NCI-H524 treated with DMSO at 0.1 percent for 48 hours (cell line): ENCODE results near the gene TINAGL1.
"Not testable (repeated sequence)": the region's sequence is repeated elsewhere in the genome, so short reads cannot be mapped to it uniquely, and the experiment has no call there.

Experiments
- DNase-seq: peaks from one replicate; lab custom pipeline; 2025; lab: John Stamatoyannopoulos, UW

The TINAGL1 gene

GRCh38 chr1:31583995-31584868 is 7.9 kb downstream of the TINAGL1 start:
- DNase-seq = no peak

DNA sequence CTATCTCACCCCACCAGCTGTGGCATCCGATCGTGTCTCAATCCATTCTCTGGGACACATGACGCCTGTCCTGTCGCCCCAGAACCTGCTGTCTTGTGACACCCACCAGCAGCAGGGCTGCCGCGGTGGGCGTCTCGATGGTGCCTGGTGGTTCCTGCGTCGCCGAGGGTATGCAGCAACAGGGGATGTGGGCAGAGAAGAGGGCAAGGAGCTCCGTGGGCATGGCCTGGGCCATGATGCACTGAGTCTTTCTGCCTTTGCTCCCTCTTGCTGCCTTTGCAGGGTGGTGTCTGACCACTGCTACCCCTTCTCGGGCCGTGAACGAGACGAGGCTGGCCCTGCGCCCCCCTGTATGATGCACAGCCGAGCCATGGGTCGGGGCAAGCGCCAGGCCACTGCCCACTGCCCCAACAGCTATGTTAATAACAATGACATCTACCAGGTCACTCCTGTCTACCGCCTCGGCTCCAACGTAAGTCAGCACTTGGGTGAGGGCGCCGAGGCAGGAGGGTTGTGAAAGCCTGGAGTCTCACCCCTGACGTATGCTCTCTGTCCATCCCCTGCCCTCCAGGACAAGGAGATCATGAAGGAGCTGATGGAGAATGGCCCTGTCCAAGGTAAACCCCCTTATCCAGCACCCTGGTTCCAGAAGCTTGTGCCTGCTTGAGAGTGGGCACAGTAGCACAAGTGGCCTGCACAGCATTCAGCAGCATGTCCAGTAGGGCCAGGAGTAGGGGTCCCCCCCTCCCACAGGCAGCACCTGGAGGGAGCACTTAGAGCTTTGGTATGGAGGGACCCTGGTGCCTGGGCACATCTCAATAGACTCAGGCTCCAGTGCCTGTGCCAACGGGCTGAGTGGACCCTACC is 8.8 kb downstream of the TINAGL1 start:
- no peak for DNase-seq

- DNase-seq = no peak
Measured at GRCh38 chr1:31585736-31586365, 9.5 kb downstream of the TINAGL1 start.

DNA sequence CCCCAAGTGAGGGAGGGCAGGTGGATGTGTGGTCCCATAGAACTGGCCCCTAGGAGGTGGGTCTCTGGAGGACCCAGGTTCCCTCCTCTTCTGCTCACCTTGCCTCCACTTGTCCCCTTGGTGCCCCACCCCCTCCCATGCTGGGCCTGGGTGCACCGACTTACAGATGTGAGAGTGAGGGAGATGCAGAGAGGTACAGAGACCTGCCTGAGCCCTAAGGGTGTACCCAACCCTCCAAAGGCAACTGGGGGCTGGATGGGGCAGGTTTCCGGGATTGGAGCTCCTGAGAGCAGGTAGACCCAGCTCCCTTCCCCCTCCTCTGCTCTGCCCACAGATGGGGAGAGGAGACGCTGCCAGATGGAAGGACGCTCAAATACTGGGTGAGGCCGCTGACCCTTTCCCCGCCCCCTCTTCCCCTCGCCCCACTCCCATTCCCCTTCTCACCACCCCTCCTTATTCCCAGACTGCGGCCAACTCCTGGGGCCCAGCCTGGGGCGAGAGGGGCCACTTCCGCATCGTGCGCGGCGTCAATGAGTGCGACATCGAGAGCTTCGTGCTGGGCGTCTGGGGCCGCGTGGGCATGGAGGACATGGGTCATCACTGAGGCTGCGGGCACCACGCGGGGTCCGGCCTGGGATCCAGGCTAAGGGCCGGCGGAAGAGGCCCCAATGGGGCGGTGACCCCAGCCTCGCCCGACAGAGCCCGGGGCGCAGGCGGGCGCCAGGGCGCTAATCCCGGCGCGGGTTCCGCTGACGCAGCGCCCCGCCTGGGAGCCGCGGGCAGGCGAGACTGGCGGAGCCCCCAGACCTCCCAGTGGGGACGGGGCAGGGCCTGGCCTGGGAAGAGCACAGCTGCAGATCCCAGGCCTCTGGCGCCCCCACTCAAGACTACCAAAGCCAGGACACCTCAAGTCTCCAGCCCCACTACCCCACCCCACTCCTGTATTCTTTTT is 10.3 kb downstream of the TINAGL1 start:
- no peak for DNase-seq

DNA sequence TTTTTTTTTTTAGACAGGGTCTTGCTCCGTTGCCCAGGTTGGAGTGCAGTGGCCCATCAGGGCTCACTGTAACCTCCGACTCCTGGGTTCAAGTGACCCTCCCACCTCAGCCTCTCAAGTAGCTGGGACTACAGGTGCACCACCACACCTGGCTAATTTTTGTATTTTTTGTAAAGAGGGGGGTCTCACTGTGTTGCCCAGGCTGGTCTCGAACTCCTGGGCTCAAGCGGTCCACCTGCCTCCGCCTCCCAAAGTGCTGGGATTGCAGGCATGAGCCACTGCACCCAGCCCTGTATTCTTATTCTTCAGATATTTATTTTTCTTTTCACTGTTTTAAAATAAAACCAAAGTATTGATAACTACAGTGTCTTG is 11.0 kb downstream of the TINAGL1 start:
- DNase-seq = not testable (repeated sequence)

- no peak for DNase-seq
Measured at GRCh38 chr1:31587720-31588423, 11.6 kb downstream of the TINAGL1 start.

- no peak for DNase-seq
Measured at GRCh38 chr1:31588751-31589515, 12.6 kb downstream of the TINAGL1 start.

DNA sequence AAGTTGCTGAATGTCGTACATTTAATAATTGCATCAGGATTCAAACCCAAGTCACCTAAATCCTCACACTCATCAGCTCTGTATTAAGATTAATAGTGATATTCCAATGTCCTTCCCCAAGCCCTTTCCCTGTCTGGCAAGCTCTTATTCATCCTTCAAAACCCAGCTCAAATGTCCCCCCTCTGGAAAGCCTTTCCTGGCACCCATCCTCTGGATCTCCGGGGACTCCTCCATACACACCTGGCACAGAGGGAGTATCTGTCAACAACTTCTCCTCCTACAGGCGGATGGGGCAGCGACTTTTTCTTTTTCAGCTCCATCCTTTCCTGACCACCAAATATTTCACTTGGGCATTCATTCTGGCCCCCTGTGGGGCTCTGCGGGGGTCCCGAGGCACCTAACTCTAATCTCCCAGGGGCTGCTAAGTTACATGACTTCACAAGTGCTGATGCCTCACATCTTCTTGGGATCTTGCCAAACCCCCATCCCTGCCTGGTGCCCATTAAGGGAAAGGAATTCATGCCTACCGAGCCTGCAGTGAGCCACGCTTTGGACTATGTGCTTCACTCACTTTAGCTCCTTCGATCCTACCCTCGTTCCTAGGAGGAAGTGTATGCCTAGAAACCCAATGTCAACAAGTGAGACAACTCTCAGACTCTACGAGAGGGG is 15.2 kb downstream of the TINAGL1 start:
- DNase-seq = no peak

GRCh38 chr1:31592132-31592531 is 15.8 kb downstream of the TINAGL1 start:
- DNase-seq = no peak

- DNase-seq = no peak
Measured at GRCh38 chr1:31593136-31593665, 16.9 kb downstream of the TINAGL1 start.

DNA sequence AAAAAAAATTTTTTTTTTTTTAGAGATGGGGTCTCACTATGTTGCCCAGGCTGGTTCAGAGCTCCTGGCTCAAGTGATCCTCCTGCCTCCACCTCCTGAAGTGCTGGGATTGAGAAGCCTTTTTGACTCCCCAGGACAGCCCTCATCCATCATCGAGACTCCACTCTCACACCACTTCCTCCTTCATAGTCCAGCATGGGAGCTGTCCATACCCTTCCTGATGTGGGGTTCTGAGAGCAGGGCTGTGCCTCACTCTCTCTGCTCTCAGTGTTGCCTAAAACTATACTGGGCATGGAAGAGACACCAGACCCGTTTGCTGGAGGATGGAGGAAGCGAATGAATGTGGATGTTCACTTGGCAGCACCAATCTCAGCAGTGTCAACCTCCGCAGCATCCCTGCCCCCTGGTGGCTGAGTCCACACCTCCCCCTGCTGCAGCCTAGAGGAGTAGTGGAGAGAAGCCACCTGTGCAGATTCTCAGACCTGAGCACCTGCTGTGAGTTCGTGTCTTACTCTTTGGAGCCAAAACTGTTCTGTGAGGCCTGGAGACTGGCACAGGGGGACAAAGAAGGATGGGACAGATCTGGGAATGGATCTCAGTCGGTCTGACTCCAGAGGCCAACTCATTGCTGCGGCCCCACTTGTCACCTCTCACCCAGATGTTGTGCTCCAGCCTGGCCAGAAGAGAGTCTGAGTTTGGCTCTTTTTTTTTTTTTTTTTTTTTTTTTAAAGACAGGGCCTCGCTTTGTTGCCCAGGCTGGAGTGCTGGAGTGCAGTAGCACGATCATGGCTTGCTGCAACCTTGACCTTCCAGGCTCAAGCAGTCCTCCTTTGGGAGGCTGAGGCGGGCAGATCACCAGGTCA is 17.7 kb downstream of the TINAGL1 start:
- DNase-seq = no peak

- no peak for DNase-seq
Measured at GRCh38 chr1:31595836-31596736, 19.8 kb downstream of the TINAGL1 start.

DNA sequence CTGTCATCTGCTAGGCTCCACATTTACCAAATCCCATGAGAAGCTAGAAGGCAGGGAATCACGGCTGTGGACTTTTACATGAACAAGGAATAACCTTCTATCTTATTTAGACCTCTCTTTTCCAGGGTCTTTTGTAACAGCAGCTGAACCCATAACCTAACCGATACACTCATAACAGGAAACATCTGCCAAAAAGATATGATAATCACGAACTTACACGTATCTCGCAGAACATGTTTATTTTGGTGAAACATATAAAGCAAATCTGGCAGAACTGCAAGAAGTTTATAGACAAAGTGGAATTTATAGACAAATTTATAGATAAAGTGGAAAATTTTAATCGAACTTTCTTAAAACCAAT is 20.4 kb downstream of the TINAGL1 start:
- DNase-seq = no peak

GRCh38 chr1:31598980-31599379 is 22.7 kb downstream of the TINAGL1 start:
- DNase-seq = no peak

DNA sequence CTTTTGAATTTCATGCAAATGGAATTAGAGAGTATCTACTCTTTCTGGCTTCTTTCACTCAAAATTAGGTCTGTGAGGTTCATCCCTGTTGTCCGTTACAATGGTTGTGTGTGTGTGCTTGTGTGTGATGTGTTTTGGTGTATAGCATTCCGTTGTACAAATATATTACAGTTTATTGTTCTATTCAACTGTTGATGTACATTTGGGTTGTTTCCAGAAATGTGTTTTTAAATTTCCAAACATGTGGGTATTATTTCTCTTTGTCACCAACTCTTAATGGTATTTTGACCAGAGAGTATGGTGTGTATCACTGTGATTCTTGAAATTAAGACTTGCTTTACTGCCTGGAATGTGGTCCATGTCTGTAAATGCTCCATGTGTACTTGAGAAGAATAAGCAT is 24.3 kb downstream of the TINAGL1 start:
- no peak for DNase-seq

GRCh38 chr1:31602081-31602480 is 25.8 kb downstream of the TINAGL1 start:
- no peak for DNase-seq

- no peak for DNase-seq
Measured at GRCh38 chr1:31605908-31606427, 29.7 kb downstream of the TINAGL1 start.
